HG03039 (cell line): Measurements from ENCODE around the gene MYH11.
"Not testable (repeated sequence)": the region's sequence is repeated elsewhere in the genome, so short reads cannot be mapped to it uniquely, and the experiment has no call there.

Experiments
- ATAC-seq: cut with Tn5 transposase; IDR thresholded peaks from one replicate; pipeline ENCODE4 v1.9.1; 2021; ENCODE audit warnings: mild to moderate bottlenecking, moderate library complexity; ENCODE audit not compliant: unreplicated experiment

The MYH11 gene

DNA sequence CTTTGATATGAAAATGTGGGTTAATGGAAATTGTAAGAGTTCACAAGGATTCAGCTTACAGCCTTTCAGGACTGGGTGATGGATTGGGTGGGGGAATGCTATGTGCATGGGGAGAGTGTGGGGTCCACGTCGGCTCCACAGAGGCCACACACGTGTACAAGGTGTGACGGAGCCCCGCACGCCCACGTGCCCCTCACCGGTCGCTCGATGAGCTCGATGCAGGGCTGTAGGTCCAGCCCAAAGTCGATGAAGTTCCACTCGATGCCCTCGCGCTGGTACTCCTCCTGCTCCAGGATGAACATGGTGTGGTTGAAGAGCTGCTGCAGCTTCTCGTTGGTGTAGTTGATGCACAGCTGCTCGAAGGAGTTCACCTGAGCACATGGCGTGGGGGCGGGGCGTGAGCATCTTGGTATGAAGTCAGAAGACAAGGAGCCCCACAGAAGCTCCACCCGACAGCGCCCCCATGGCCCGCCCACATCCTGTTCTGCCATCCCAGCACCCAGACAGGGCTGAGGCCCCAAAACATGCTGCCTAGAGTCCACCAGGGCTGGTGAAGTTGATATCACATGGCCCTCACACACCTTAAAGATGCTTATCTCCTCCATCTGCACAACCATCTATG is 99.1 kb downstream of the MYH11 start:
- ATAC-seq = no peak

- ATAC-seq = no peak
Measured at GRCh38 chr16:15757077-15757386, 99.8 kb downstream of the MYH11 start.

- no peak for ATAC-seq
Measured at GRCh38 chr16:15754821-15755534, 101.8 kb downstream of the MYH11 start.

- no peak for ATAC-seq
Measured at GRCh38 chr16:15752717-15753488, 103.9 kb downstream of the MYH11 start.

DNA sequence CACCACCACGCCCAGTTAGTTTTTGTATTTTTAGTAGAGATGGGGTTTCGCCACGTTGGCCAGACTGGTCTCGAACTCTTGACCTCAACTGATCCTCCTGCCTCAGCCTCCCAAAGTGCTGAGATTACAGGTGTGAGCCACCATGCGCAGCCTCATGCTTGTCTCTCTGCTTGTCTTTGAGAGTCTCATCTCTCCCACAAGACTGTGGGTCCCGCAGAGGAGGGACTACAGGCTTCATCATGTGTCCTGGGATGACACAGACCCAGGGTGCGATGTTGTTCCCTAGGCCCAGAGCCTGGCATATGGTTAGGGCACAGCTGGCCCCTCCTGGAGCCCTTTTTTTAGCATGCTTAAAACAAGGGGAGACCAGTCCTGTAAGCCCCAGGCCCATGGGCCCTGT is 104.9 kb downstream of the MYH11 start:
- no peak for ATAC-seq

DNA sequence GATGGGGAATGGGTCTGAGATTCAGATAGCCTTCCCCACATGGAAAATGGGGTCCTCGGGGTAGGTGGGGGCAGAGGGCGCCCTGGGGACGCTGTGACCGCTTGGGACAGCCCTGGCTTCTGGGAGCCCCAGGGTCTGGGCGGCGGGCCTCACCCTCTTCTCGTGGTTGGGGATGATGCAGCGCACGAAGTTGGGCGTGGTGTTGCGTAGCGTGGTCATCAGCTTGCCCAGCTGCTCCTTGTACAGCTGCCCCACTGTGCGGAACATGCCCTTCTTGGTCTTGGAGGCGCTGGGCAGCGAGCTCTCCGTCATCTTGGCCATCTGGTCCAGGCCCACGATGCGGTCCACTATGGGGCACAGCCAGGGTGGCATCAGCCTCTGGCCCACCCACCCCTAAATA is 106.8 kb downstream of the MYH11 start:
- no peak for ATAC-seq

DNA sequence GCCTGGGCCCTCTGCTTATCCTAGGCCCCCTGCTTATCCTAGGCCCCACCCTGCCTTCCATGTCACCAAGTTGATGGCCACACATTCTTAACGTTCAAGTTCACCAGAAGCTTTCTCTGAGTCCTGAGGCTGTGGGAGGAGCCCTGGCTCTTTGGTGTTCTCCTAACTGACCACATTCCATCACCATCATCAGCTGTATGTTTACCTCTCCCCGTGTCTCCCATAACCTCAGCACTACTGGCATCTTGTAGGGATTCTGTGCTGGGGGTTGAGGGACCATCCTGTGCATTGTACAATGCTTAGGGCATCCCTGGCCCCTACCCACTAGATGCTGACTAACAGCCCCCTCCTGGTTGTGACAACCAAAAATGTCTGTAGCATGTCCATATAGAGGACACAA is 107.5 kb downstream of the MYH11 start:
- ATAC-seq = no peak

DNA sequence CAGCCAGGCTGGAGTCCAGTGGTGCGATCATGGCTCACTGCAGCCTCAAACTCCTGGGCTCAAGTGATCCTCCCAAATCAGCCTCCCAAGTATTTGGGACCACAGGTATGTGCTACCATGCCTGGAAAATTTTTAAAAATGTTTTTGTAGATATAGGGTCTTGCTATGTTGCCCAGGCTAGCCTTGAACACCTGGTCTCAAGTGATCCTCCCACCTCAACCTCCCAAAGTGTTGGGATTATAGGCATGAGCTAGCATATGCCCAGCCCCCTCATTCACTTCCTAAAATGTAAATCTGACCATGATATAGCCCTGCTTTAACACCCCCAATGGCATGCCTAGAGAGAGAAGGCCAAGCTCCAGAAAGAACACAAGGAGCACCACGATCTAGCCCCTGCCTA is 108.2 kb downstream of the MYH11 start:
- ATAC-seq = no peak

DNA sequence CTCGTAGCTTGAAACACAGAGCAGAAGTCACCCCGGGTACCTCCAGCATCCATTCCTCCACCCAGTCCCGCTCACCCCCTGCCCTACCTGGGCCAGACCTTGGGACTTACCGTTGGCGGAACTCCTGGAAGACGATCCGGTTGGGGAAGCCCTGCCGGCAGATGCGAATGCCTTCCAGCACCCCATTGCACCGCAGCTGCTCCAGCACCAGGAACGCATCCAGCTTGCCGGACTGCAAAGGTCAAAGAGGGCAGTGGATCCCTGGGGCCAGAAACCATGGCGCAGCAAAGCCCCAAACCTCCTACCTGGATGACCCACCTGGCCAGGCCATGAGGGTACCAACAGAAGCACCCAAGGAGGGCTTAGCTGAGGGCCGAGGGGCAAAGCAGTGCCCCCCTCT is 108.9 kb downstream of the MYH11 start:
- ATAC-seq = no peak

GRCh38 chr16:15746332-15746731 is 110.5 kb downstream of the MYH11 start:
- ATAC-seq = no peak

DNA sequence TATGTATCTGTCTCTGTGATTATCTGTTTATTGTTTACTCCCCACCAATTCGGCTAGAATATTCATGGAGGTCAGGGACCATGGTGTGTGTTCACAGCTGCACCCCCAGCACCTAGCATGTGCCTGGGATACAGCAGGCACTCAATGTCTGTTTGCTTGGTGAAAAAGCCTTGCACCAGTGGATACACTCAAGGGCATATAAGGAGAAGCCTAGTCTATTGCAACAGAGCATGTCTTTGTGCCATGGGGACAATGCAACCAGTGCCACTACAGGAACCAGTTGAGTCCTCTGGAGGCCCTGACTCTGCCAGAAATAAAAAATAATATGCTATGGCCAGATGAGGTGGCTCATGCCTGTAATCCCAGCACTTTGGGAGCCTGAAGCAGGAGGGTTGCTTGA is 113.2 kb downstream of the MYH11 start:
- no peak for ATAC-seq

- ATAC-seq = no peak
Measured at GRCh38 chr16:15742716-15743115, 114.1 kb downstream of the MYH11 start.

GRCh38 chr16:15741207-15741871 is 115.5 kb downstream of the MYH11 start:
- no peak for ATAC-seq

GRCh38 chr16:15739950-15740349 is 116.9 kb downstream of the MYH11 start:
- ATAC-seq = no peak

- ATAC-seq = no peak
Measured at GRCh38 chr16:15739464-15739863, 117.4 kb downstream of the MYH11 start.

GRCh38 chr16:15737140-15737644 is 119.6 kb downstream of the MYH11 start:
- ATAC-seq = no peak

DNA sequence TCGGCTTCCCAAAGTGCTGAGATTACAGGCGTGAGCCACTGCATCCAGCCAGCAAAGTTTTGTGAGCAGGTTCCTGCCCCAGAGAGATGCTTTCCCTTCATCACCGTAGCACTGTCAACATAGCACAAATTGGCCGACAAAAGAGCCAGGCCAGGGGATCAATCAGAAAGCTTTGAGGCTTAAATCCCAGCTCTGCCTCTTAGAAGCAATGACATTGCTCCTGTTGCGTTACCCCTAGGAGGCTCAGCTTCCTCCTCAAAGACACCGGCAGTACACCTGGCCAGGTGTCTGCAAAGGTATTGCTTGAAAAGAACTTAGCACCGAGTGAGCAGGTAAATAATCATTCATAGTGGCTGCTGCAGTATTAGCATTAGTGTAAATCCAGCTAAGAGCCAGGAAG is 120.3 kb downstream of the MYH11 start:
- ATAC-seq = no peak

DNA sequence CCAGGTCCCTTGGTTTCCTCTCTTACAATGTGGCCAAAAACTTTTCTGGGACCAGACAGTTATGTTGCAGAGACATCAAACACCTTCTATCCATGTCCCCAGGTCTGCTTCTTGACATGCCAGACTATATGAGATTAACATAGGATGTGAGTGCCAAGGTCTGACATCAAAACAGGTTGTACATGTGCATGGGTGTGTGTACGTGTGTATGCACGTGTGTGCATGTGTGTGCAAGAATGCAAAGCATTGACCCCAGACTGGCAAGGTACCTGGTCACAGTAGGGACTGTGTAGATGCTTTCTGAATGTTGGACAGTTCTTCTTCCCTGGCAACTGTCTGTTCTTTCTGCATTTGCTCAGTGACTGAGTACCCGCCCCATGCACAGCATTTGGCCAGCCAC is 121.2 kb downstream of the MYH11 start:
- ATAC-seq = no peak

DNA sequence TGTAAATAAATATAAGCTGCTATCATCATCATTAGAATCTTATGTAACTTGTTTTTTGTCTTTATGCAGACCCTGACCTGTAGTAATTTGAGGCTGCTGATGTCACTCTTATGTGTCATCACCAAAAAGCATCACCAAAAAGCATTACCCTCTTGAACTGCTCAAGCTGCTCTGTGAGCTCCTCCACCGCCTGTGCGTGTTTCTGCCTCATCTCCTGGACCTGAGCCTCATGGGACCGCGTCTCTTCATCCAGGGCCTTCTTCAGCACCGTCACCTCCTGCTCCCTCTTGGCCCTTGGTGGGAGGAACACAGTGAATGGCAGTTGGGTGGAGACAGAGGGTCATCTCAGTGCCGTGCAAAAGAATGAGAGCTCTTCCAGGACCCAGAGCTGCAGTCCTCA is 124.4 kb downstream of the MYH11 start:
- ATAC-seq = no peak

DNA sequence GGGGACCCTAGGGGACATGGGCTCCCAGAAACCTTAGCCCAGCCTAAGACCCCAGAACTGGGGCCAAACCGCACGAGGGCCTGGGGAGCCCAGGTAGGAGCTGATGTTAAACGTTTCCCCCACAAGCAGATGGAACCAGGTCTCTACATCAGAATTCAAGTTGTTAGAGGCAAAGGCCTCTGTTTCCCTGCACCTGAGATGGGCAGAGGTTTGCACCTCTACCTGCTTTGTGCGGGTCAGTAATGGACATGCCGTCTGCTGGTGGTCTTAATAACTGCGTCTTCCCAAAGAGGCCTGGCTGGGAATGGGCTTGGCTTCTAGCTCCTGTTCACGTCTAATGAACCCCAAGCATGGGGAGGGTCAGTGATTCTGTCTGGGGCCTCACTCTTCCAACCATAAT is 127.7 kb downstream of the MYH11 start:
- no peak for ATAC-seq

DNA sequence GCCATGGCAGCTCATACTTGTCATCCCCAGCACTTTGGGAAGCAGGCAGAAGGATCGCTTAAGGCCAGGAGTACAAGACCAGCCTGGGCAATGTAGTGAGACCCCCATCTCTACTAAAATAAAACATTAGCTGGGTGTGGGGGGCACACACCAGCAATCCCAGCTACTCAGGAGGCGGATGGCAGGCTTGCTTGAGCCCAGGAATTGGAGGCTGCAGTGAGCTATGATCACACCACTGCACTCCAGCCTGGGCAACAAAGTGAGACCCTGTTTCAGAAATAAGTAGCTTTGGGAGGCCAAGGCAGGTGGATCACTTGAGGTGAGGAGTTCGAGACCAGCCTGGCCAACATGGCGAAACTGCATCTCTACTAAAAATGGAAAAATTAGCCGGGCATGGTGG is 129.1 kb downstream of the MYH11 start:
- ATAC-seq = not testable (repeated sequence)

GRCh38 chr16:15726715-15727114 is 130.1 kb downstream of the MYH11 start:
- no peak for ATAC-seq
